ENCODE measurements around the gene CTBP1.
A peak's percentile ranks its signal among the peaks of the same experiment; 100 is the strongest.

The CTBP1 gene

GRCh38 chr4:1196421-1197183, 52.3 kb downstream of the CTBP1 start:
- DNase-seq (ENCODE audit: low read depth in 2 of 2) = no peak

GRCh38 chr4:1195891-1196401, 53.0 kb downstream of the CTBP1 start:
- no peak for DNase-seq (ENCODE audit: low read depth in 2 of 2)

GRCh38 chr4:1195109-1195671, 53.7 kb downstream of the CTBP1 start:
- DNase-seq (ENCODE audit: low read depth in 2 of 2) = no peak

GRCh38 chr4:1194010-1194900, 54.7 kb downstream of the CTBP1 start:
- no peak for DNase-seq (ENCODE audit: low read depth in 2 of 2)

GRCh38 chr4:1193206-1194009, 55.5 kb downstream of the CTBP1 start:
- no peak for DNase-seq (ENCODE audit: low read depth in 2 of 2)

GRCh38 chr4:1192493-1193205, 56.3 kb downstream of the CTBP1 start:
- DNase-seq (ENCODE audit: low read depth in 2 of 2) = no peak

GRCh38 chr4:1192091-1192492, 56.8 kb downstream of the CTBP1 start:
- no peak for DNase-seq (ENCODE audit: low read depth in 2 of 2)

GRCh38 chr4:1191621-1192020, 57.3 kb downstream of the CTBP1 start:
- no peak for DNase-seq (ENCODE audit: low read depth in 2 of 2)

- DNase-seq (ENCODE audit: low read depth in 2 of 2) = no peak
Measured at GRCh38 chr4:1187182-1187581, 61.7 kb downstream of the CTBP1 start.

- DNase-seq (ENCODE audit: low read depth in 2 of 2) = no peak
Measured at GRCh38 chr4:1183985-1184773, 64.8 kb downstream of the CTBP1 start.

GRCh38 chr4:1182313-1182712, 66.6 kb downstream of the CTBP1 start:
- no peak for DNase-seq (ENCODE audit: low read depth in 2 of 2)

GRCh38 chr4:1180663-1181062, 68.3 kb downstream of the CTBP1 start:
- no peak for DNase-seq (ENCODE audit: low read depth in 2 of 2)

- no peak for DNase-seq (ENCODE audit: low read depth in 2 of 2)
Measured at GRCh38 chr4:1179976-1180375, 69.0 kb downstream of the CTBP1 start.

GRCh38 chr4:1179089-1179441, 69.9 kb downstream of the CTBP1 start:
- DNase-seq (ENCODE audit: low read depth in 2 of 2) = no peak

- no peak for DNase-seq (ENCODE audit: low read depth in 2 of 2)
Measured at GRCh38 chr4:1178300-1179088, 70.4 kb downstream of the CTBP1 start.

- peak; percentile 40 to 44 for DNase-seq (ENCODE audit: low read depth in 2 of 2)
Measured at GRCh38 chr4:1177274-1178141, 71.4 kb downstream of the CTBP1 start.

GRCh38 chr4:1176398-1177273, 72.3 kb downstream of the CTBP1 start:
- DNase-seq (ENCODE audit: low read depth in 2 of 2) = no peak

Measured in activated CD8-positive, alpha-beta memory T cell treated with anti-CD3 and anti-CD28 coated beads for 4 hours (primary cell).